GM21717 (cell line): ENCODE measurements around the gene DLG2.

ENCODE experiments used
- ATAC-seq: cut with Tn5 transposase; IDR thresholded peaks from one replicate; pipeline ENCODE4 v1.9.1; 2021; ENCODE audit warnings: mild to moderate bottlenecking, moderate library complexity; ENCODE audit not compliant: unreplicated experiment

DLG2 gene

GRCh38 chr11:85132851-85133585 is 494.1 kb downstream of the DLG2 start:
- no peak for ATAC-seq

- ATAC-seq, result no peak
Observed at GRCh38 chr11:85127349-85127748, 499.8 kb downstream of the DLG2 start.

- ATAC-seq, result peak; percentile 96
Observed at GRCh38 chr11:85123752-85124231, 503.4 kb downstream of the DLG2 start.

GRCh38 chr11:85118151-85118550 is 509.0 kb downstream of the DLG2 start:
- no peak for ATAC-seq

GRCh38 chr11:85115798-85116197 is 511.3 kb downstream of the DLG2 start:
- no peak for ATAC-seq

- no peak for ATAC-seq
Observed at GRCh38 chr11:85114786-85115185, 512.4 kb downstream of the DLG2 start.

GRCh38 chr11:85110246-85110645 is 516.9 kb downstream of the DLG2 start:
- ATAC-seq, result peak; percentile 93

- peak; percentile 77 for ATAC-seq
Observed at GRCh38 chr11:85109141-85109540, 518.0 kb downstream of the DLG2 start.

- no peak for ATAC-seq
Observed at GRCh38 chr11:85105868-85106267, 521.3 kb downstream of the DLG2 start.

- ATAC-seq, result no peak
Observed at GRCh38 chr11:85099522-85099921, 527.6 kb downstream of the DLG2 start.

- ATAC-seq, result no peak
Observed at GRCh38 chr11:85098996-85099395, 528.1 kb downstream of the DLG2 start.

- peak; percentile 64 for ATAC-seq
Observed at GRCh38 chr11:85096939-85097338, 530.2 kb downstream of the DLG2 start.

GRCh38 chr11:85095239-85095638 is 531.9 kb downstream of the DLG2 start:
- no peak for ATAC-seq

GRCh38 chr11:85094795-85095194 is 532.3 kb downstream of the DLG2 start:
- ATAC-seq, result no peak

- no peak for ATAC-seq
Observed at GRCh38 chr11:85089654-85090053, 537.5 kb downstream of the DLG2 start.

- no peak for ATAC-seq
Observed at GRCh38 chr11:85088286-85088685, 538.9 kb downstream of the DLG2 start.

GRCh38 chr11:85086504-85087284 is 540.5 kb downstream of the DLG2 start:
- no peak for ATAC-seq

- no peak for ATAC-seq
Observed at GRCh38 chr11:85076535-85077330, 550.4 kb downstream of the DLG2 start.

- ATAC-seq, result peak; percentile 100
Observed at GRCh38 chr11:85062659-85063058, 564.5 kb downstream of the DLG2 start.

- ATAC-seq, result no peak
Observed at GRCh38 chr11:85052636-85053035, 574.5 kb downstream of the DLG2 start.

GRCh38 chr11:85048801-85049200 is 578.3 kb downstream of the DLG2 start:
- no peak for ATAC-seq
